ENCODE results near the gene THOC2.

GRCh38 chrX:123648028-123648810, 84.6 kb downstream of the THOC2 start:
- TF ChIP-seq CTCF (IDR thresholded peaks at IDR 0.05) (no peak), ZFX (IDR thresholded peaks at IDR 0.05; ENCODE audit: borderline replicate concordance) (no peak)

Measured in 22Rv1 (cell line).